ENCODE data around the gene TH.

TH gene

GRCh38 chr11:2137202-2138067 is 34.2 kb downstream of the TH start:
- TF ChIP-seq CTCF (IDR thresholded peaks at IDR 0.05): no peak
- intact Hi-C loops (cut with DNase I; ENCODE audit: low total_unique reads): no loop called here
- peaks cover 0 to 42% (median 23%) of the 10 kb centered on the region in 4 donors for H3K4me1 ChIP-seq
- H3K36me3 ChIP-seq: no peaks in the 10 kb centered on the region
- peaks cover 0 to 97% of the 10 kb centered on the region in 2 donors for H3K27me3 ChIP-seq
- DNase-seq: peak in 1 of 2 donors; percentile 58
- H3K27ac ChIP-seq: no peak overlapping the region
- no peaks in the 10 kb centered on the region for H3K9me3 ChIP-seq
- H3K4me3 ChIP-seq: peak overlapping the region; percentile 37 to 41

DNA sequence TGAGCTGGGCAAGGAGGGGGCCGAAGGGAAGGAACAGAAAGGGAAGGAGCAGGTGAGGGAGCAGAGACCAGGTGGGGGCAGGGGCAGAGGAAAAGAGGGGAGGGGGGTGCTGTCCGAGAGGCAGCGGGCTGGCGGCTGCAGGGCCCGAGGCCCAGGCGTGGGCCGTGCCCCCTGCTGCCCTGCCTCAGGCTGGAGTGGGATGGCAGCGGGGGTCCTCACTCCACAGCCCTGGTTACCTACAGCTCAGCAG is 34.7 kb downstream of the TH start:
- H3K4me3 ChIP-seq: peak overlapping the region in 1 of 2 donors; percentile 41
- DNase-seq: no peak
- no peaks in the 10 kb centered on the region for H3K9me3 ChIP-seq
- H3K27ac ChIP-seq: no peak overlapping the region
- no peak for TF ChIP-seq CTCF (IDR thresholded peaks at IDR 0.05)
- H3K27me3 ChIP-seq: peaks cover 0 to 92% of the 10 kb centered on the region in 2 donors
- intact Hi-C loops (cut with DNase I; ENCODE audit: low total_unique reads): no loop called here
- H3K4me1 ChIP-seq: peaks cover 0 to 42% (median 23%) of the 10 kb centered on the region in 4 donors
- H3K36me3 ChIP-seq: no peaks in the 10 kb centered on the region

DNA sequence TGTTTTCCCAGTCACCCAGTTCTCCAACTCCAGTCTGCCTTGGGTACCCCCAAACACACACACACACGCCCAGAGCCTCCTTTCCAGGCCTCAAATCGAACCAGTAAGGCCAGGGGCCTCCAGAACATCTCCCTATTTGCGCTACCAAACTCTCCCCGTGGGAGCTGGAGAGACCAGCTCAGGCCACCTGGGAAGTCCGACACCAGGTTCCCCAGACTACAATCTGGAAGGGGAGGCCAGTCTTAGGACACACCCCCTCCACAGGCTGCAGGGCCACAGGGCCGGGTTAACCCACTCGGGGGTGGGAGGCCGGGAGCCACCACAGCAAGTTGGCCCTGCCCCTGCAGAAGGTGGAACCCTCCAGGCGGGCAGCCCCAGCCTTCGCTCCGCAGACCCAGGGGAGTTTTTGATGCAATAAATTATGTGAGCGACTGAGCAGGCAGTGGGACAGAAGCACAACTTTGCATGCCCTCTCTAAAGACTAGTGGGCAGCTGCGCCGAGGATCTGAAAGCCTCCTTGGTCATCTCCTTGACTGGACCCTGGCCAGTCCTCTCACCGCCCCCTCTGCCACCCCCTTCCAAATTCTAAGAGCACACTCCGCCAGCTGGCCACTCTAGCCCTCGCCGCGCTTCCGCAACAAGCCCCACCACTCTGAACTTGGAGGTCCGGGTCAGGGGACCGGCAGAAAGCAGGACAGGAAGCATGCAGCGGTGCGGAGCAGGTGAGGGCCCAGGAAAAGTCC is 35.2 kb downstream of the TH start:
- Histone ChIP-seq H3K9me3 (no peaks in the 10 kb centered on the region), H3K27ac (no peak overlapping the region), H3K36me3 (no peaks in the 10 kb centered on the region), H3K4me3 (peak overlapping the region in 1 of 2 donors; percentile 41), H3K4me1 (peaks cover 0 to 42% (median 23%) of the 10 kb centered on the region in 4 donors), H3K27me3 (peaks cover 0 to 88% of the 10 kb centered on the region in 2 donors)
- intact Hi-C loops (cut with DNase I; ENCODE audit: low total_unique reads): no loop called here
- DNase-seq: no peak
- TF ChIP-seq CTCF (IDR thresholded peaks at IDR 0.05): no peak

DNA sequence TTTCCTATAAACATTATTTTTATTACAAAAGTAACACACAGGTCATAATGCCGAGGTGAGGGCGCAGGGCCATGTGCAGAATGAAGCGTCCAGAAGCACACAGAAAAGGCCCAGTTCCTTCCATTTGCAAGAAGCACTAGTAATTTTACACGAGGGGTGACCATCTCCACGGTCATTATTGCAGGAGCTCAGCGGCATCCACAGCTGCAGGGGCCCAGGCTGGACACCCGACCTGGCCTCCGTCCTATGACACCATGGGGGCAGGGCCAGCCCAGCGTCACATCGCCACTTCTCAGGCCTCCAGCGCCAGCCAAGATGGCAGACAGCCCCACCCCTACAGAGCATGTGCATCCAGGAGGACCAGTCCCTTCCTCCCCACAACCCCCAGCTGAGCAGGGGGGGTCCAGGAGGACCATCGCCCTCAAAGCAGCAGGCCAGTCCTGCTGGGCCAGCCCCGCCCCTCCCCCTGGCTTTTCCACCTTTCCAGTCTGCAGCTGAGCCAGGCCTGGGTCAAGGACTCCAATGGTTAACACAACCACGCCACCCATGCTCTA is 35.9 kb downstream of the TH start:
- no peak overlapping the region for H3K4me3 ChIP-seq
- intact Hi-C loops (cut with DNase I; ENCODE audit: low total_unique reads): no loop called here
- TF ChIP-seq CTCF (IDR thresholded peaks at IDR 0.05): no peak
- peaks cover 0 to 85% of the 10 kb centered on the region in 2 donors for H3K27me3 ChIP-seq
- no peaks in the 10 kb centered on the region for H3K9me3 ChIP-seq
- no peaks in the 10 kb centered on the region for H3K36me3 ChIP-seq
- H3K27ac ChIP-seq: no peak overlapping the region
- peaks cover 0 to 40% (median 23%) of the 10 kb centered on the region in 4 donors for H3K4me1 ChIP-seq
- no peak for DNase-seq

- intact Hi-C loops (cut with DNase I; ENCODE audit: low total_unique reads): no loop called here
- Histone ChIP-seq H3K4me3 (no peak overlapping the region), H3K9me3 (no peaks in the 10 kb centered on the region), H3K36me3 (no peaks in the 10 kb centered on the region), H3K27ac (no peak overlapping the region), H3K4me1 (peaks cover 0 to 34% (median 20%) of the 10 kb centered on the region in 4 donors), H3K27me3 (peaks cover 0 to 82% of the 10 kb centered on the region in 2 donors)
- no peak for TF ChIP-seq CTCF (IDR thresholded peaks at IDR 0.05)
- no peak for DNase-seq
Observed at GRCh38 chr11:2135018-2135569, 36.5 kb downstream of the TH start.
